GM19452 (cell line): ENCODE data around the gene HDAC9.
A peak's percentile ranks its signal among the peaks of the same experiment; 100 is the strongest.
"Not testable (repeated sequence)": the region's sequence is repeated elsewhere in the genome, so short reads cannot be mapped to it uniquely, and the experiment has no call there.

ENCODE experiments used
- ATAC-seq: cut with Tn5 transposase; IDR thresholded peaks from one replicate; pipeline ENCODE4 v1.9.1; 2021; ENCODE audit not compliant: unreplicated experiment

HDAC9 gene

DNA sequence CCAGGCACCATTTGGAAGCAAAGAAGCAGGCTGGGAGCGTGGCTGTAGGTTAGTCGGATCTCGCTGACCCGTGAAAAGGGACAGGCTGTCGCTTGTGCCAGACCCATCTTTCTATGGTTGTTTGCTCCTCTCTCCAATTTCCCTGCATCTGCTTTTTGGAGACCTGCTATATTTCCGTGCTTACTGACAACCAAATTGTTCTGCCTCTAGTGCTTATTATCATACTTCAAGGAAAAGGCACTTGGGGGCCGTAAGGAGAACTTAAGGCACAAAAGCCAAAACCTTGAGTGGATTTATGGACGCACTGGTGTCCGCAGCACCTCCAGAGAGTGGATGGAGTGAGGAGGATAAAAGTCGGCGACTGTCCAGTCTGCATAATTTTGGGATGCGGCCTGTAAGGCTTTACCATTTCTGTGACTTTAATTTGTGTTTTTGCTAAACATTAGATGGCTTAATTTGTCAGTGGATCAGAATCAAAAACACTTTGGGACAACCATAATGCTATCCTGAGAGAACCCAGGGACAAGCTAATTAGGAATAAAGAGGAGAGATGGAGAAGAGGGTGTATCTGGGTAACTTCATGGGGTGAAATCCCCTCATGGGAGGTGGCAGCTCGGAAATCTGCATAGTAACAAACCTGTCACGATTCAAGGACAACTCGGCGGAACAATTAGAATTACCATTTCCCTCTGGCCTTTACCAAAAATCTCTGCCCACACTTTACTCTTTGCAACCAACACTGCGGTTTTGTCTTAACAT, 206.7 kb downstream of the HDAC9 start:
- ATAC-seq = no peak

DNA sequence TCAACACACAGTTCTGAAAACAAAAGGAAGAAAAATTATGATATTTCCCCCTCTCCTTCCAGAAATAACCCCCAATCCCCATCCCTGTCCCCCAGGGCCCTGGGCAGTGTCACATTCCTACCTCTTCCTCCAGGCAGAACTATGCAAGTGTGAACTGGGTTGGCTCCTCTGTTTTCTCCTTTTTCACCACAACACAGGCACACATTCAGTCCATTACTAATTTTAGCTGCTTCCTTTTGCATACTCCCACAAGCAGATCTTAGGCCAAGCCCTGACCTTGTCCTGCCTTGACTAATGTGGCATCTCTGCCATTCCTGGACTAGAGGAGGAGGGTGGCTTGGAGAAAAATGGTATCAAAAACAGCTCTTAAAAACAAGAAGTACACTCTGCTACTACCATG, 208.1 kb downstream of the HDAC9 start:
- ATAC-seq = no peak

DNA sequence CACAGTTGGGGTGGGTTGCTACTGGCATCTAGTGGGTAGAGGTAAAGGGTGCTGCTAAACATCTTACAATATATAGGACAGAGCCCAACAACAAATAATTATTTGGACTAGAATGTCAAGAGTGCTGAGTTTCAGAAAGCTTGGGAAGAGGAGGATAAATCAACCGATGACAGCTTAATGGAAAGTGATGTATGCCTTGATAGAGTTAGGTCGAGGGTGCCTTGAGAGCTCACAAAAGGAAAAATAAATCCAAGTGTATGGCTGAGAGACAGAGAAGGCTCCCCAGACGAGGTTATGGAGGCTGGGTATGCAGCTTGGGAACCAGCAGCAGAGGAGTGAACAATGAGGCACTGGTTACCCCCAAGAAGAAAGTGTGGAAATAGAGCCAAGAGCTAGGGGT, 211.1 kb downstream of the HDAC9 start:
- ATAC-seq = no peak

DNA sequence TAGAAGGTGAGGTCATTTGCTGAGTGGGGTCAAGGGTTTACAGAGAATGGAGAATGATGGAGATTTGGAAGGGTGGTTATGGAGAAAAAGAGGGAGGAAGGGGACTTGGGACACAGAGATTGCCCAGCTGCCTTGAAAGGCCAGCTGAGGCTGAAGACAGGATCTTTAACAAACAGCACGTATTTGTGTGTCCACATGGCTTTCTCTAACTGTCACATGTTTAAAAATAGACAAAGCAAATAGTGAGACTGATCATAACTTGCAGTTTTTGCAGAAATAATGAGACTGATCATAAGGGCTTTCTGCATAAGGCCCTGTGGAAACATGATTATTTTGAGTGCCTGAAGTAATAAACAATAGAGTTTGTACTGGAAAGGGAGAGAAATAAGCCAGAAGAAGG, 212.7 kb downstream of the HDAC9 start:
- ATAC-seq = no peak

DNA sequence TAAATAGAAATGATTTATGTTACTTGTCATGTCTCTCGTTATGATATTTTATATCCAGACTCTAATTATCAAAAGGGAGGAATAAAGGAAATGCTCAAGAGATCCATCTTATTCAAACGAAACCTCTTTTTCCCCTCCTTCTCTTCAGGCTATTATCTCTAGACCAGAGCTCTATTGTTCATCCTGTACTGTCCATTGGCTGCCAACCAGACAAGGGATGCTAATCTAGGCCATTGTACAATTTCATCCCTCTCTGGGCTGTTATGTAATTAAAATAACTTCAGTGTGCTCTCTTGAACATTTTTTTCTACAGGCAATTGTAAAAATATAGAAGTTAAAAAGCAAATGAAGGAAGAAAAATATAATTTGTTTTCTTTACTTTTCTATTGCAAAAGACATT, 220.4 kb downstream of the HDAC9 start:
- ATAC-seq = no peak

DNA sequence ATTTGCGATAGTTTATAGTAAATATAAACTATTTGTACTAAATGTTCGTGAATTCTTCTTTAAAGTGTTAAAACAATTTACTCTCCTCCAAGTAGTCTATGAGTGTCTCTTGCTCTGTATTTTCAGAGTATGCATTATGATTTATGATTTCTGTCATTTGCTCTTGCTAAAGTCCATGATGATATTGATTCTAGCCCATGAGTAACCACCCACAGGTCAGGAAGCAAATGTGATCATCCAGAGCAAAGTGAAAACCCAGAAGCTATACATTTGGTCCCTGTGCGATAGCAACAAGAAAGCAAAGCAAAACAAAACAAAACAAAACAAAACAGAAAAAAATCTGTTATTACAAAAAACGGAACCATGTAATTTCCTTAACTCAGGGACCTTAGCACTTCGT, 225.9 kb downstream of the HDAC9 start:
- no peak for ATAC-seq

DNA sequence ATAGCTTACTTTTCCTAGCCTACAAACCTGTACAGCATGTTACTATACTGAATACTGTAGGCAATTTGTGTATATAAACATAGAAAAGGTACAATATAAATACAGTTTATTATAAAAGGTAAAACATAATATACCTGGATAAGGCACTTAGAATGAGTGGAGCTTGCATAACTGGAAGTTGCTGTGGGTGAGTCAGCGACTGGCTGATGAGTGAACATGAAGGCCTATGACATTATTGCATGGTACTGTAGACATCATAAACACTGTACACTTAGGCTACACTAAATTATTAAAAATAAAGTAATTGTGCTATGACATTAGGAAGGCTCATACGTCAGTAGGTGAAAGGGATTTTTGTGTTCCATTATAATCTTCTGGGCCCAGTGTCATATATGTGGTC, 228.8 kb downstream of the HDAC9 start:
- no peak for ATAC-seq

DNA sequence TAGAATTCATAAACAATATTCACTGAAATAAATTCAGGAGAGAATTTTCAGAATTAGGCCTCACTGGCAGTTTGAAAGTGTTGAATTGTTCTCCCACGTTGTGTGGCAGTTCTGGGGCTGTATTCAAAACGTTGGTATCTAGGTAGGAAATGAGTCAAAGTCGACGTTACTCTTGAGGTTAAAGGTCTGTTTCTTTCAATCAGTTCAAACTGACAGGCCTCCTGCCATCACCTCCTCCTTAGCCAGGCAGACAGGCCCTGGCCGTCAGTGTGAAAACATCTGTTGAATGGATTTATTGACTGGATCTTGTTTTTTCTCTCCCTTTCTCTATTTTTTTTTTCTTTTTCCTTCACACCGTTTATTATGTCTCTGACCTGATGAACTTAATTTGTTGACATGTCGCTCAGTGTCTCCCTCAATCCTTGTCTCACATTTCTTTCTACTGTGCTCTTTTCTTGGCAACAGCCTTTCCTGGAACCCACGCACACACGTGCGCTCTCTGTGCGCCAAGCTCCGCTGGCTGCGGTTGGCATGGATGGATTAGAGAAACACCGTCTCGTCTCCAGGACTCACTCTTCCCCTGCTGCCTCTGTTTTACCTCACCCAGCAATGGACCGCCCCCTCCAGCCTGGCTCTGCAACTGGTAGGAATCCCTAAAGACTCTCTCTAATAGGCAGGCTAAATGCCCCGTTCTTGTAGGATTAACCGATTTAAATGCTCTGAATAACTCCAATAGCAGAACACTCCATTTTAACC, 231.7 kb downstream of the HDAC9 start:
- ATAC-seq = no peak

DNA sequence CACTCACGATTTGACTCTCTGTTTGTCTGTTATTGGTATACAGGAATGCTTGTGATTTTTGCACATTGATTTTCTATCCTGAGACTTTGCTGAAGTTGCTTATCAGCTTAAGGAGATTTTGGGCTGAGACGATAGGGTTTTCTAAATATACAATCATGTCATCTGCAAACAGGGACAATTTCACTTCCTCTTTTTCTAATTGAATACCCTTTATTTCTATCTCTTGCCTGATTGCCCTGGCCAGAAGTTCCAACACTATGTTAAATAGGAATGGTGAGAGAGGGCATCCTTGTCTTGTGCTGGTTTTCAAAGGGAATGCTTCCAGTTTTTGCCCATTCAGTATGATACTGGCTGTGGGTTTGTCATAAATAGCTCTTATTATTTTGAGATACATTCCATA, 240.5 kb downstream of the HDAC9 start:
- ATAC-seq = not testable (repeated sequence)

DNA sequence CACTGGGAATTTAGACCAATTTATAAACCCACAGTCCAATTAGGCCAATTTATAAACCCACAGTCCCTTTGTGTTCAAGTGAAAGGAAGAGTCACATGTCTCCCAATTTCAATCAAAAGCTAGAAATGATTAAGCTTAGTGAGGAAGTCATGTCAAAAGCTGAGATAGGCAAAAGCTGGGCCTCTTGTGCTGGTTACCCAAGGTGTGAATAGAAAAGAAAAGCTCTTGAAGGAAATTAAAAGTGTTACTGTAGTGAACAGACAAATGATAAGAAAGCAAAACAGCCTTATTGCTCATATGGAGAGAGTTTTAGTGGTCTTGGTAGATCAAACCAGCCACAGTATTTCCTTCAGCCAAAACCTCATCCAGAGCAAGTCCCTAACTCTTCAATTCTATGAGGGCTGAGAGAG, 245.0 kb downstream of the HDAC9 start:
- ATAC-seq = peak; percentile 82

DNA sequence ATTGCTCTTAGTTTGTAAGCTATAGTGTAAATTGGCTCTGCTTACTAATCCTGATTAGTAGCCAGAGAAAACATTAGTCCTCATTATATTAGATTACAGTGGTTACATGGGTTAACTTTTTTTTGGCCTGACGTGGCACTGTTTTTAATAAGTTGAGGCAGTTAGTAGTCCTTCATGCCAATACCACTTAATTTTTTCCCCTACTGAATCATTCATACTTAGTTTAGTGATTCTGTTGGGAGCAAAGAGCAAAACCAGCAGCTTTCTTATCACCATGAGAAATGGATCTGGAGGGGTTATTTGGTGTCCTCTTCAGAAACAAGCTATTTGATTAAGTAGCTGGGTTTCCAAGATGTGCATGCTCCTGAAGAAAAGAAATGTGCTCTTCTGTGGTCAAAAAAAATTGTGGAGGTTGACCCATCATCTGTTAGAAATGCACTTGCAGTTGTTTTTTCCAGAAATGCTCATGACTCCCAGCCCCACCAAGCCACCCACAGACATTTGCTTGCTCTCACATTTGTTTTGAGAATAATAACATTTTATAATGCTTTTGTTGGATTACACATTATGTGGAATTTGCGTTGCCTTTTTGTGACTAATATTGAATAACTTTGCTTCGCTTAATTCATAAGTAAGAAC, 258.5 kb downstream of the HDAC9 start:
- no peak for ATAC-seq

DNA sequence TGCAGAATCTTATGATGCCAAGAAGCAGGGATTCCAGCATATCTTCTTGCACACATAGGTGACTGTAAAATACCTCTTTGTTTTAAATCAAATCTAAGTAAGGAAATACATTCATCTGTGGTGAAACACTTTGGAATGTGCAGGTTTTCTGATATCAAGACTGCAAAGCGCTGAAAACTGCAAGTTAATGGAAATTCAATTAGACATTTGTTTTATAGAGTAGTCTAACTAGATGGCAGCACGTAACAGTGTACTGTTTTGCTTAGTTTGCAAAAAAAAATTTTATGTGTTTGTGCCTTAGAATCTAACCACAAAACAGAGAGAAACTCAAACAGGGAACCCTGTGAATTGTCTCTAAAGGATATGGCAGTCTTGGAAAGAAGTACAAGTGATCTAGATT, 259.2 kb downstream of the HDAC9 start:
- no peak for ATAC-seq

DNA sequence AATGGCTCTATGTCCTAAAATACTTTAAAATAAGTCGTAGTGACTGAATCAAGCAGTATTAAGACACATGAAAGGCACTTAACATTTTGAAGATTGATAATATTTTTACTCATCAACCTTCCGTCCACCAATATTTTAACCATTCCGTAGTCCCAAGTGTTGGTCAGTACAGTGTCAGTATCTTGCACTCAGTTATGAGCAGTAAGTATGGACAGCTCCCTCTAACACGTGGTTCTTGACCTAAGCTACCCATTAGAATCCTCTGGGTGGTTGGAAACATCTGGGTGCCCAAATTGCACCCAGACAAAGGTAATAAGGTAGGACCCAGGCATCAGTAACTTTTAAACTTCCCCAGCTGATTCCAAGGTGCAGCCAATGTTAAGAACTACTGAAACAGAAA, 260.2 kb downstream of the HDAC9 start:
- no peak for ATAC-seq

DNA sequence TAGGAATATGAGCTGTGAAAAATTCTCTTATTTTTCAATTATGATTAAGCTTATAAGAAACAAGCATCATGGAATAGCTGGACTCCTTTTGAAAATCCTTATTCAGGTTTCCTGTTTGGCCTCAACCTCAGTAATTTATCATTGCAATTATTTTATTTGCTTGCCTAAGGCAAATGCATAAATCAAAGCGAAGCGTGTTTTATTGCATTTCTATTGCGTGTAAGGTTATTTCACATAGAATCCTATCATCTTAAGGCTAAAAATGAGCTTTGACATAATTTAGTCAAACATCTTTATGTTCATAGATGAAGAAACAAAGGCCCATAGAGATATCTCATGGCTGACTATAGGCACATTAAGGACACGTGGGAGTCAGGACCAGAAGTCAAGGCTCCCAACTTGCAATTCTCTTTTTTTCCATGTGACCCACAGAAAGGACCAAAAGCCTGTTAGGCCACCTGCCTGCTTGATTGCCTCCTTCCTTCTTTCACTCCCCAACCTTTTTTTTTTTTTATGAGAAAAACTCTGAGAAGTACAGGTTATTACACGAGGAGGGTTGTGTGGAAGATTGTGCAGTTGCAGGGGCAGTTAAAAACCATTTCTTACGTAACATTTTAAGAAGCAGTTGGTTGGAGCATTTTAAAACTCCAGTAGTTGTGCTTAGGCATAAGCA, 261.0 kb downstream of the HDAC9 start:
- ATAC-seq = no peak

DNA sequence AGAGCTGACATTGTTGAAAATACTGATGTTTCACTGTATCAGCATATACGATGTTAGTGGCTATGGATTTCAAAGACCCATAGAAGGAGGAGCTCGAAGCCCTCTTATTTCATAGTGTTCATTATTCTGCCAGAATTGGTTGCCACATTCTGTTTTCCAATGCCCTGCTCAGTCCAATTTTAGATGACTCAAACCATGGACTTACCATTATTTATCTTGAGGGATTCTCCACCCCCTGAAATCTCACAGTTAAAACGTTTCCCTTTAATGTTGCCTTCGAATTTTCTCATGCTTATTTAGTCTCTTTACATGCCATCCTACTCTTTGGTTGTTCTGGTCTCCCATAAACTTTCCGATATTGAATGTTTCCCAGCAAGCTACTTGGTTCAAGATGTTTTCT, 264.5 kb downstream of the HDAC9 start:
- no peak for ATAC-seq

DNA sequence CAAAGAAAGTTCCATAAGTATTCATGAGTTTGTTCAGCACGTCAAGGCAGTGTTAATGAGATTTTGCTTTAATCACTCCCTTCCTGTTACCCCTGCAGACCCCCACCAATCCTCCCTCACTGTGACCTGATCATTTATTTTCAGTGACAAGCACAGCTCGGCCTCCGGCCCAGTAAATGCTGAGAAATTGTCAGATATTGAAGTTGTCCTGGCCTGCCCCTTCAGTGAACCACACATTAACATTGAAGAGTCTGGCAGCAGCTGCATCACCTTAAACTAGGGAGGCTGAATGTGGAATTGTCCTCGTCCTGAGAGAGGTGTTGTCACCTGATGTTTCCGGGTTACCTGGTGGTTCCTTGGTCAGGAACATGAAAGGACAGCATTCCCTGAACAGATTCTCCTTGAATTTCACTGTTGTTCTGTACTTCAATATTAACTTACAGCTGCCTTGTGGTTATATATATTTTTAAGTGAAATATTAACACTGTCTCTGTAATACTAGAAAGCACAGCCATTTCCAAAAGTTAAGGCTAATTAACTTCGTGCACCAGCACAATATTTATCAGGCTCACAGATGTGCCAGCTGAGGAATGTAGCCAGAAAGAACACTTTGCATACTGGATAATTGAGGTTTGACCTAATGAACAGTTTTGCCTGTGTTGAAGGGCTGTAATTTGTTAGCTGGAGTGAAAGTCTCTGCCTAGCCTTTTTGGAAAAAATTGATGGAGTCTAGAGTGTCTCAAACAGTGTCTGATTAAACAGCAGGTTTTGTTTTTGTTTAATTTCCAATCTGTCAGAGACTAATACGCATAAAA, 265.3 kb downstream of the HDAC9 start:
- ATAC-seq = no peak

DNA sequence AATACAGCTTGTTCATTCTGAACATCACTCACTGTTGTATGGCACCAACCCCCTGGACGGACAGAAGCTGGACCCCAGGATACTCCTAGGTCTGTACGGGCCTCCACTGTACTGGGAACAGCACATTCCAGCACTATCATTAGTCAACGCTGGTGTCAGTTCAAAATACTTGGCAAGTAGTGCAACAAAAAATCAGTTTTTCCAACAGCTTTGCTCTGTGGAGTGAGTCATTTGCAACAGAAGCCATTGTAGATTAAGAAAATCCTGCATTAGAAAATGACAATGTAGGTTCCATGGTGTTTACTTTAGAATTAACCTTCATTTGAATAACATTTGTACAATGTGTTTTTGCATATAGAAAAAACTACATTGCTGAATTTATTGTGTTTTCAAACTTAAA, 266.6 kb downstream of the HDAC9 start:
- ATAC-seq = no peak

DNA sequence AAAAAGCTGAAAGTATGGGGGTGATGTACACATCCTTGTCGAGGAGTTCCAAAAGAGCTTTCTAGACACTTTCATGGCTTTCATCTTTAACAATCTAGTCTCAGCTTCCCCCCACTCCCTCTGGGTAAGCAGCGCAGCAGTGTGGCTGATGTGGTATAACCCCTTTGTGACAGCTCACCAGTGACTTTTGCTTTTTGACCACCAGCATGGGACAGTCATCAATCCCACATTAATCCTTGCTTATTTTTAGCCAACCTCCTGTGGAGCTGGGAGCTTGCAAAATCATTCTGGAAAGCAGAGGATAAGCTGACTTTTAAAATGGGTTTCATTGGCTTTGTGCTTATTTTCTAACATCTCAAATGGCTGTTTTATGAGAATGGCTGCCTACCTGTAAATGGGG, 272.7 kb downstream of the HDAC9 start:
- ATAC-seq = no peak

DNA sequence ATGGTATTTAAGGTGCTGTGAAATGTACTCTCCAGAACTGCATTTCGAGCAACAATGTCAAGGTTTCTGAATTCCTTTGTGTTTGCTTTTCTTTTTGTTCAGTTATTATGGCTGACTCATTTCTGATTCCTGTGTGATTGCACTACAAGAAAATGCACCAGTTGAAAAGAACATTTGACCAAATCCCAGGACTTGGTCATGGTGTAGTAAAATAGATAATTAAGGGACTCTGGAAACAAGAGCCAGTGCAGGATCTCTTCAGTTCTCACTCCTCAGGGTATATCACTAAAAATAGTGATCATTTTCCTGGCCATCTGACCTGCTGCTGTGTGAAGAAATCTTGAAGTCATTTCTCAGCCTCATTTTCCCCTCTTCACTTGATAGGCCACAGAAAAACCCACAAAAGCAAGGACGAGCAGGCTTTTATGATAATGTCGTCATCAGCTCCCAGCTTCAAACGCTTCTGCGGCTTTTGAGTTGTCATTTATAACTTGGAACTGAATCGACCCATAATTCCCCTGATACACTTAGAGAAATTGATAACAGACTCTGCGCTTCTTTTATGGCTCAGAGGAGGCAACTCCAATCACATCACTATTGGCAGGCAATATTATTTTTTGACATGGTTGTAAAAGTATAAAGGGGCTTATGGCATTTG, 274.7 kb downstream of the HDAC9 start:
- no peak for ATAC-seq

DNA sequence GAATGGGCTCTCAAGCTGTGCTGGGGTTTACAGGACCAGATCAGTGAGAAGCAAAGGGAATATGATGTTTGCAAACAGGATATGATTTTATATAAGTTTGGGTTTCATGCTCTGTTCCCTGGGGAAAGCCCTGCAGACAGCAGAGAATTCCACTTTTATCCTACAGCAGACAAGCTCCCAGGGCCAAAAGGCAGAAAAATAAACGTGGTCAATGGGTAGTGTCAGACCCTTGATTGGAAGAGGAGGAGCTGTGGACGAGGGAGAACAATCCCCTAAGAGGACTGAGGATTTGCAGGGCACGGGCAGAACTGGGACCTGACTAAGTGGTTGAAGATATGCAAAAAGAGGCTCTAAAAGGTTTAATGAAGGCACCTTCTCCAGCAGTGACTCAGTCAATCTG, 275.3 kb downstream of the HDAC9 start:
- no peak for ATAC-seq
